GM12878 (cell line): ENCODE data around the gene ARHGAP26. TPM values are rescaled to one million over a fixed set of nuclear protein-coding genes. Genes with fewer than 3 reads are reported as not detected.
A peak's percentile ranks its signal among the peaks of the same experiment; 100 is the strongest.

ENCODE experiments used
- BCLAF1 ChIP-seq: fragments of 450-650 bp; IDR thresholded peaks from 2 replicates; pipeline ENCODE4 v1.6.1; 2017; ENCODE audit warnings: antibody characterized with exemption, mild to moderate bottlenecking, moderate library complexity
- E4F1 ChIP-seq: fragments of 450-650 bp; IDR thresholded peaks from 2 replicates; pipeline ENCODE4 v1.6.1; 2018; ENCODE audit warnings: borderline replicate concordance, mild to moderate bottlenecking; ENCODE audit not compliant: partially characterized antibody
- EP300 ChIP-seq, 2 experiments: fragments of 150-350 bp in 1 of 2; IDR thresholded peaks; 2 replicates each; pipeline ENCODE4 v1.6.1; 2011 to 2012; ENCODE audit warnings: low read depth in 2 of 2, low read length in 2 of 2, borderline replicate concordance in 1 of 2, improper control_type of control experiment in 1 of 2, inconsistent platforms in 1 of 2; ENCODE audit not compliant: control insufficient read depth in 1 of 2
- MYC ChIP-seq: IDR thresholded peaks from 2 replicates; pipeline ENCODE4 v1.6.1; 2011; ENCODE audit warnings: mild to moderate bottlenecking, low read length, moderate library complexity, inconsistent platforms; ENCODE audit not compliant: insufficient read depth, insufficient replicate concordance, insufficient read length, severe bottlenecking
- NFXL1 ChIP-seq: fragments of 450-650 bp; IDR thresholded peaks from 2 replicates; pipeline ENCODE4 v1.6.1; 2017; ENCODE audit warnings: antibody characterized with exemption, mild to moderate bottlenecking, borderline replicate concordance
- NFYA ChIP-seq: IDR thresholded peaks from 2 replicates; pipeline ENCODE4 v1.6.1; 2011; ENCODE audit warnings: low read depth, mild to moderate bottlenecking, low read length, improper control_type of control experiment, borderline replicate concordance
- RAD21 ChIP-seq: IDR thresholded peaks from 2 replicates; pipeline ENCODE4 v1.6.1; 2011; ENCODE audit warnings: mild to moderate bottlenecking, low read depth, low read length, moderate library complexity; ENCODE audit not compliant: insufficient read depth
- RB1 ChIP-seq: fragments of 450-650 bp; formaldehyde crosslinking; IDR thresholded peaks from 2 replicates; pipeline ENCODE4 v1.6.1; 2017; ENCODE audit warnings: mild to moderate bottlenecking, borderline replicate concordance
- SMARCA5 ChIP-seq: fragments of 450-650 bp; IDR thresholded peaks from 2 replicates; pipeline ENCODE4 v1.6.1; 2017; ENCODE audit warnings: mild to moderate bottlenecking
- SUPT20H ChIP-seq: IDR thresholded peaks from 2 replicates; pipeline ENCODE4 v1.6.1; 2011; ENCODE audit warnings: low read depth, mild to moderate bottlenecking, low read length, moderate library complexity, borderline replicate concordance; ENCODE audit not compliant: control insufficient read depth
- SUZ12 ChIP-seq: fragments of 200-600 bp; sonication (generic); IDR thresholded peaks from one replicate; pipeline ENCODE4 v1.6.1; 2018; ENCODE audit warnings: antibody characterized with exemption, mild to moderate bottlenecking; ENCODE audit not compliant: unreplicated experiment
- TARDBP ChIP-seq: IDR thresholded peaks from 2 replicates; pipeline ENCODE4 v1.6.1; 2016; ENCODE audit warnings: borderline replicate concordance
- TBL1XR1 ChIP-seq: IDR thresholded peaks from 2 replicates; pipeline ENCODE4 v1.6.1; 2012; ENCODE audit warnings: low read depth, low read length, improper control_type of control experiment
- USF1 ChIP-seq: IDR thresholded peaks from 2 replicates; pipeline ENCODE4 v1.6.1; 2011; ENCODE audit warnings: borderline replicate concordance, low read depth, mild to moderate bottlenecking, moderate library complexity, mixed read lengths, low read length; ENCODE audit not compliant: insufficient read depth; ENCODE audit errors: extremely low read length
- WRNIP1 ChIP-seq: IDR thresholded peaks from 2 replicates; pipeline ENCODE4 v1.6.1; 2011; ENCODE audit warnings: low read depth, low read length, improper control_type of control experiment, borderline replicate concordance
- ZNF24 ChIP-seq: fragments of 450-650 bp; IDR thresholded peaks from 2 replicates; pipeline ENCODE4 v1.6.1; 2017; ENCODE audit warnings: antibody characterized with exemption, mild to moderate bottlenecking
- ZNF274 ChIP-seq: IDR thresholded peaks from one replicate; pipeline ENCODE4 v1.8.0; 2011; ENCODE audit not compliant: insufficient read length, insufficient read depth
- ZZZ3 ChIP-seq: IDR thresholded peaks from 2 replicates; pipeline ENCODE4 v1.6.1; 2011; ENCODE audit warnings: low read depth; ENCODE audit not compliant: control insufficient read depth, insufficient read length
- polyA plus RNA-seq, 11 experiments: library from polyadenylated mRNA; depleted of rRNA in 4 of 11; unstranded in 6 of 11; stranded (reverse) in 5 of 11; fragments of >200 nt; fragmentation: Nextera tagmentation in 4 of 11; fragmentation: Illumina TruSeq in 1 of 11; extraction: Ambion mirVana in 4 of 11; extraction: Trizol in 1 of 11; gene quantifications; 1 replicate in 1 of 11; 2 replicates in 10 of 11; pipeline versions ENCODE4 v1.2.1 to v1.2.3, GENCODE V29; 2011 to 2016; ENCODE audit warnings: inconsistent platforms in 2 of 11, missing spikeins in 2 of 11, low read depth in 1 of 11
- total RNA-seq, 4 experiments: library from RNA; depleted of rRNA in 3 of 4; stranded (reverse); fragments of >200 nt in 3 of 4; fragmentation: Illumina TruSeq in 1 of 4; extraction: Trizol in 1 of 4; gene quantifications; 2 replicates each; pipeline versions ENCODE4 v1.2.1 to v1.2.3, GENCODE V29; 2013 to 2021
- TF ChIP-seq, protein P1 (sequence below): fragments of 450-650 bp; IDR thresholded peaks from 2 replicates; pipeline ENCODE4 v1.6.1; 2016; ENCODE audit warnings: mild to moderate bottlenecking, moderate library complexity, borderline replicate concordance

ARHGAP26 gene
- total and polyA plus RNA-seq, 10 of the 15 experiments (the other 5 are each of a cell fraction or from before 2014, with no cell fraction given): 9.4 to 41.5 (median 19.3) TPM

- no peak for TF ChIP-seq SUPT20H
- no peak for TF ChIP-seq MYC
- no peak for TF ChIP-seq SMARCA5
- TF ChIP-seq EP300 (IDR thresholded peaks at IDR 0.05; ENCODE audit: borderline replicate concordance in 1 of 2, control insufficient read depth in 1 of 2, low read depth in 2 of 2, low read length in 2 of 2): peak; percentile 79; a peak in 2 of 4 replicates
- no peak for TF ChIP-seq SUZ12
- TF ChIP-seq ZNF274: no peak
- no peak for TF ChIP-seq NFYA
- TF ChIP-seq, protein P1, sequence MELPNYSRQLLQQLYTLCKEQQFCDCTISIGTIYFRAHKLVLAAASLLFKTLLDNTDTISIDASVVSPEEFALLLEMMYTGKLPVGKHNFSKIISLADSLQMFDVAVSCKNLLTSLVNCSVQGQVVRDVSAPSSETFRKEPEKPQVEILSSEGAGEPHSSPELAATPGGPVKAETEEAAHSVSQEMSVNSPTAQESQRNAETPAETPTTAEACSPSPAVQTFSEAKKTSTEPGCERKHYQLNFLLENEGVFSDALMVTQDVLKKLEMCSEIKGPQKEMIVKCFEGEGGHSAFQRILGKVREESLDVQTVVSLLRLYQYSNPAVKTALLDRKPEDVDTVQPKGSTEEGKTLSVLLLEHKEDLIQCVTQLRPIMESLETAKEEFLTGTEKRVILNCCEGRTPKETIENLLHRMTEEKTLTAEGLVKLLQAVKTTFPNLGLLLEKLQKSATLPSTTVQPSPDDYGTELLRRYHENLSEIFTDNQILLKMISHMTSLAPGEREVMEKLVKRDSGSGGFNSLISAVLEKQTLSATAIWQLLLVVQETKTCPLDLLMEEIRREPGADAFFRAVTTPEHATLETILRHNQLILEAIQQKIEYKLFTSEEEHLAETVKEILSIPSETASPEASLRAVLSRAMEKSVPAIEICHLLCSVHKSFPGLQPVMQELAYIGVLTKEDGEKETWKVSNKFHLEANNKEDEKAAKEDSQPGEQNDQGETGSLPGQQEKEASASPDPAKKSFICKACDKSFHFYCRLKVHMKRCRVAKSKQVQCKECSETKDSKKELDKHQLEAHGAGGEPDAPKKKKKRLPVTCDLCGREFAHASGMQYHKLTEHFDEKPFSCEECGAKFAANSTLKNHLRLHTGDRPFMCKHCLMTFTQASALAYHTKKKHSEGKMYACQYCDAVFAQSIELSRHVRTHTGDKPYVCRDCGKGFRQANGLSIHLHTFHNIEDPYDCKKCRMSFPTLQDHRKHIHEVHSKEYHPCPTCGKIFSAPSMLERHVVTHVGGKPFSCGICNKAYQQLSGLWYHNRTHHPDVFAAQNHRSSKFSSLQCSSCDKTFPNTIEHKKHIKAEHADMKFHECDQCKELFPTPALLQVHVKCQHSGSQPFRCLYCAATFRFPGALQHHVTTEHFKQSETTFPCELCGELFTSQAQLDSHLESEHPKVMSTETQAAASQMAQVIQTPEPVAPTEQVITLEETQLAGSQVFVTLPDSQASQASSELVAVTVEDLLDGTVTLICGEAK: no peak
- TF ChIP-seq TARDBP: no peak
- TF ChIP-seq USF1: no peak
- TF ChIP-seq E4F1: no peak
- TF ChIP-seq RB1: no peak
- no peak for TF ChIP-seq WRNIP1
- no peak for TF ChIP-seq RAD21
- TF ChIP-seq TBL1XR1: no peak
- no peak for TF ChIP-seq ZNF24
- no peak for TF ChIP-seq BCLAF1
- no peak for TF ChIP-seq ZZZ3
- TF ChIP-seq NFXL1: no peak
Observed at GRCh38 chr5:143218517-143219170, 448.5 kb downstream of the ARHGAP26 start (continued).
